SK-N-MC (cell line): ENCODE results near the gene PLA2G4E.

Experiments used
- DNase-seq: peaks from one replicate; pipeline ENCODE4 v3.0.0-alpha.2; 2011; ENCODE audit warnings: low read depth, low spot score
- H3K27ac ChIP-seq: fragments of 200-600 bp; sonication (generic); 2 replicates; pipeline ENCODE4 v1.5.1; 2016; ENCODE audit warnings: mixed run types
- H3K36me3 ChIP-seq: fragments of 200-600 bp; sonication (generic); 2 replicates; pipeline ENCODE4 v1.6.1; 2017; ENCODE audit warnings: antibody characterized with exemption, low read length, mixed read lengths; ENCODE audit not compliant: insufficient read depth
- H3K4me3 ChIP-seq: fragments of 200-600 bp; sonication (generic); 2 replicates; pipeline ENCODE4 v1.5.1; 2016
- H3K9ac ChIP-seq: fragments of 200-600 bp; sonication (generic); 2 replicates; pipeline ENCODE4 v1.8.0; 2017; ENCODE audit warnings: mixed run types, mixed read lengths; ENCODE audit not compliant: insufficient read length
- H3K9me3 ChIP-seq: fragments of 200-600 bp; sonication (generic); 2 replicates; pipeline ENCODE4 v1.6.1; 2017; ENCODE audit warnings: low read depth, mild to moderate bottlenecking, antibody characterized with exemption, low read length, moderate library complexity, mixed read lengths
- EZH2 ChIP-seq: fragments of 200-600 bp; sonication (generic); IDR thresholded peaks from one replicate; pipeline ENCODE4 v1.6.1; 2017; ENCODE audit warnings: antibody characterized with exemption
- FOXP2 ChIP-seq: optimal IDR thresholded peaks from 2 replicates; pipeline ENCODE3; 2011; ENCODE audit warnings: mild to moderate bottlenecking, moderate library complexity; ENCODE audit not compliant: insufficient read depth; ENCODE audit errors: extremely low read length, control extremely low read depth
- POLR2AphosphoS5 ChIP-seq: IDR thresholded peaks from 2 replicates; pipeline ENCODE4 v1.6.1; 2012; ENCODE audit warnings: mild to moderate bottlenecking, low read depth, low read length, borderline replicate concordance

The PLA2G4E gene

DNA sequence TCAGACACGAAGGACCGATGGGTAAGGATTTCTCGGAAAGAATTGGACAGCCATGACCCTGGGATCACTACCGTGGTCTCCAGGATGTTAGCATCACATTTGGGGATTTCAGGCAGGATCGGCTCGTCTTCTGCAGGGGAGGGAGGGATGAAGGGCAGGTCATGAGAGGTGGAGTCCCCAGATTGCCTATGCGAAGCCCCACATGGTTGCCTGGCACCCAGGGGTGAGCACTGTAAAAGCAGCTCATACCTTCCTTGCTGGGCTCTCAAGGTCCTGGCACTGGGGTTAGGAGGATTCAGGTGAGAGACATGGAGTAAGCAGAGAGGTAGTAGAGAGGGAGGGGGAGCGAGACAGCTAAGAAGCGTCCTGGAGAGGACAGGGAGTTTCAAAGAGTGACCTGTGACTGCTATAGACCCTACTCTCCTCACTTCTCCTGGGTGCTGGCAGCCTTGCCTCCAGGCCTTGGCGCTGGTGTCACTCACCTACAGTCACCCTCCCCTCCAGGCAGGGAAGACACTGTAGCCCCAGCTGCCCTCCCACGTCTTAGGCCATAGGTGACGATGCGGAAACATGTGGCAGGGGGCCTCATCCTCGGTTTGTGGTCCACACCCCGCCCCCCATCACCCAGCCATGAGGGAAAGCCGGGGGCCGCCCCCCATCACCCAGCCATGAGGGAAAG, 33.5 kb downstream of the PLA2G4E start:
- Histone ChIP-seq H3K36me3 (no peaks in the 10 kb centered on the region), H3K9ac (no peak overlapping the region), H3K4me3 (no peak overlapping the region), H3K27ac (no peak overlapping the region), H3K9me3 (no peaks in the 10 kb centered on the region)
- no peak for DNase-seq
- TF ChIP-seq FOXP2 (no peak), EZH2 (no peak), POLR2AphosphoS5 (no peak)

DNA sequence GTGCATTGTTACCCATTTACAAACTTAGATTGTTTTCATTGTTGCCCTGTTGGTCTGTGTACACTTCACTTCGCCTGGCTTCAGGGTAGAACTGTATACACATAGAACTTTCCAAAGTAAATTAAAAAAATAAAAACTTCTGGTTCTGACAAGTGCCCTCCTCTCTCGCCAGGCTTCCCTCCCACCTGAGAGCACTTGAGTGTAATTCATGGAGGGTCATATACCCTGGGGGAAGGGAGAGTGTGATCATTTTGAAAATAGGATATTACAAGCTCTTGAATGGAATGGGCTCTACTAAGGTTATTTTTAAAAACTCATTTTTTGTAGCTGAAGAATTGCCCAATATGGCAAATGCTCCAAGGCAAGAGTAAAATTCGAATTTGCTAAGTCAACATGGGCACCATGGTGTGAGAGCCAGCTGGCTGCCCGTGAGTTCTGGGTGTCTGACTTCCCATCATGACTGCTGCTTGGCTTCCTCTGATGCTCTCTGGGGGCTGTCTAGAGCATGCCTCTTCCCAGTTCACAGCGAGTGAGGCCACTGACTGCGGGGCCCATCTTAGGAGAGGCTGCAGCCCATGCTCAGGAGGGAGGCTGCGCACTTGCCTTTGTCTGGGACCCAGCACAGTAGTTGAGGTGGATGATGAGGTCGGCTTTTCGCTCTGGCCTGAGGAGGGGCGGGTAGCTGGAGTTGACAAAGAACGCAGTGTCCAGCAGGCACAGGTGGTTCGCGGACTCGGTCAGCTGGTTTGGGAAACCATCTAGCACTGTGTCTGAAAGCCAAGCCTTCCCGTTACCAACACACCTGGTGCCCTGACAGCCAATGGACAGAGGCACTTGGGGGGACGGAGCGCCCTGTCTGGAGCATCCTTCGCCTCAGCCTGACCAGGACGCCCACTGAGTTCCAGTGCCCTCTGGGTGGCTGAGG, 35.3 kb downstream of the PLA2G4E start:
- H3K4me3 ChIP-seq: no peak overlapping the region
- TF ChIP-seq POLR2AphosphoS5 (no peak), EZH2 (no peak), FOXP2 (no peak)
- no peaks in the 10 kb centered on the region for H3K36me3 ChIP-seq
- H3K9ac ChIP-seq: no peak overlapping the region
- DNase-seq: no peak
- no peak overlapping the region for H3K27ac ChIP-seq
- H3K9me3 ChIP-seq: no peaks in the 10 kb centered on the region

- H3K27ac ChIP-seq: no peak overlapping the region
These were observed 36.2 kb downstream of the PLA2G4E start for GRCh38 chr15:41984622-41985021.

DNA sequence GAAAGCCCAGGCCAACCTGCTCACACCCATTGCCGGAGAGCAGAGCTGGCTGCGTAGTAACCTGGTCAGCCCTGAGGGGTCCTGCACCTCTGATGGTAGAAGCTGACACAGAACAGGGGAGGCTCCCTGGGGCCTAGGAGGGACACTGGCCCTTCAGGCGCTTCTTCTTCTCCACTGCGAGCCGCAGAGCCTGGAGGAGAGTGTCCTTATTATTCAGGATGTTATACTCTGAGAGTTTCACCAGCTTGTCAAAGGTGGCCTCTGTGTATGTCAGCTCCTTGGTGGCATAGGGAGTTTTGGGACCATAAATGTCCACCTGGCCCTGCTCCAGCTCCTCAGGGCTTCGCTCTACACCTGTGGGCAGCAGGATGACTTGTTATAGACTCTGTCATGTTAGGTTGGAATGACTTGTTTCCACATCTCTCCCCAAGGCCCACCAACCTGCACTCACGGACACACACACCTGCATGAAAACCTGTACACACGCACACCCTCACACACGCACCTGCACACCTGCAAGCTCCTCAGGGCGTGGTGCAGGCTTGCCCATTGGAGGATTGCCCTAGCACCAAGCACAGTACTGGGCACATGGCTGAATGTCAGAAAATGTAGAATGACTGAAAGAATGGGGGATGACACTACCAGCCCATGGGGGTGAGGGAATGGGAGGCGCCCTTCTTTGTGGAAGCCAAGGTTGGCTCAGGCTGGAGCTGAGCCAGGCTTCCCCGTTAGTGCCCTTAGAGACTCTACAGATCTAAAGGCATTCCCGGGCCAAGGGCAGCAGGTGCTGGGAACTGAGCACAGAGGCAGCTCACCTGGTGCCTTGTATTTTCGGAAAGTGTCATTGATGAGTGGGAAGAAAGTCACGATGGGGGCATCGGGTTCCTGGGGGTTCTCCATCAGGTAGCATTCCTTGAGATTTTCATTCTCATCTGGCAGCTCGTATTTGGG, 36.9 kb downstream of the PLA2G4E start:
- no peak for DNase-seq
- no peak overlapping the region for H3K4me3 ChIP-seq
- no peak overlapping the region for H3K9ac ChIP-seq

More at GRCh38 chr15:41984622-41985021, 36.2 kb downstream of the PLA2G4E start:
- DNase-seq: no peak
- no peak overlapping the region for H3K4me3 ChIP-seq
- TF ChIP-seq FOXP2 (no peak), POLR2AphosphoS5 (no peak), EZH2 (no peak)
- H3K9me3 ChIP-seq: no peaks in the 10 kb centered on the region
- H3K9ac ChIP-seq: no peak overlapping the region
- H3K36me3 ChIP-seq: no peaks in the 10 kb centered on the region

GRCh38 chr15:41983221-41983620, 37.6 kb downstream of the PLA2G4E start:
- H3K36me3 ChIP-seq: no peaks in the 10 kb centered on the region
- no peaks in the 10 kb centered on the region for H3K9me3 ChIP-seq
- no peak overlapping the region for H3K4me3 ChIP-seq
- DNase-seq: no peak
- no peak overlapping the region for H3K27ac ChIP-seq
- TF ChIP-seq FOXP2 (no peak), POLR2AphosphoS5 (no peak), EZH2 (no peak)
- H3K9ac ChIP-seq: no peak overlapping the region

More for the DNA sequence above, 36.9 kb downstream of the PLA2G4E start:
- no peak for TF ChIP-seq EZH2
- no peak for TF ChIP-seq FOXP2
- TF ChIP-seq POLR2AphosphoS5: no peak
- Histone ChIP-seq H3K27ac (no peak overlapping the region), H3K9me3 (no peaks in the 10 kb centered on the region), H3K36me3 (no peaks in the 10 kb centered on the region)

DNA sequence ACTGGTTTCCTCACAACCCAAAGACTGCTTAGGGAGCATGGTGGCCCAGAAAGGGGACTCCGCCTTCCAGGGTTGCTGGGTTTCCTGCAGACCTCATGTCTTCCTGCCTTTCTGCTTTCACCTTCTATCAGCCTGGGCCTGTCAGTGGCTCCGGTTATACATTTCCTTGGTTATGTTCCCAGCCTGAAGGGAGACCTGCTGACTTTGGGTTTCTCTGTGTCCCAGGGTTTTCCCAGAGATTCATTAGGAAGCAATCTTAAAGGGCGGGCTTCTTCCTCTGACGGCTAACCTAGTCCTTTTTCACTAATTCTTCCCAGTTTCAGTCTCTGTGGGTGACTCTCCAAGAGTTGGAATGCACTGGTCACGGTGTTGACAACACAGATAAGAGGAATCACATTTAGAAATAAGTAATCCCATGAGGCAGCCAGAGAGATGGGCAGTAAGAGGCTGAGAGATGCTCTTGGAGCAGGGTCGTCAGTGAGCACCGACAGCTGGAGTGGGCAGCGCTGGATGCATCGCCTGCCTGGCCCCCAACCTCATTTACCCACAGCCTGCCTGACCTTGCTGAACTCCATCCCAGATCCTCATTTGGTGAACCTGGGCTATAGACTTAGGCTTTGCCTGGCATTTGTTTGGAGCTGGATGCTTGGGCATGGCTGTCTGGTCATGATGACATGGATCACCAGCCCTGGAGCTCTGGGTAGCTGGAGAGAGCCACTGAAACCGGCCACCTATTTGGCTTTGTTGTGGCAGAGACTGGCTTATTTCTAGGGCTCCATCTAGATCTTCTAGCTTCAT, 38.5 kb downstream of the PLA2G4E start:
- Histone ChIP-seq H3K9me3 (no peaks in the 10 kb centered on the region), H3K4me3 (no peak overlapping the region), H3K27ac (no peak overlapping the region), H3K36me3 (no peaks in the 10 kb centered on the region), H3K9ac (no peak overlapping the region)
- no peak for DNase-seq
- TF ChIP-seq POLR2AphosphoS5: no peak
- TF ChIP-seq FOXP2: no peak

GRCh38 chr15:41981371-41982132, 39.3 kb downstream of the PLA2G4E start:
- TF ChIP-seq FOXP2: no peak
- TF ChIP-seq EZH2: no peak
- TF ChIP-seq POLR2AphosphoS5: no peak
- no peak for DNase-seq
- Histone ChIP-seq H3K27ac (no peak overlapping the region), H3K36me3 (no peaks in the 10 kb centered on the region), H3K9me3 (no peaks in the 10 kb centered on the region), H3K4me3 (no peak overlapping the region), H3K9ac (no peak overlapping the region)
